Measurements from ENCODE around the gene ANKEF1. TPM values are rescaled to one million over a fixed set of nuclear protein-coding genes. Genes with fewer than 3 reads are reported as not detected.

Gene ANKEF1
- total and polyA plus RNA-seq, 10 of the 15 experiments (the other 5 are each of a cell fraction or from before 2014, with no cell fraction given): 0.04 to 3.0 (median 0.89) TPM

- ChIA-PET RAD21 (ENCODE audit: unreplicated experiment) (no interaction called here), CTCF (no interaction called here), SMC1A (ENCODE audit: uncharacterized antibody, unreplicated experiment) (no interaction called here), POLR2A (no interaction called here)
- no peaks in the 10 kb centered on the region for H3K79me2 ChIP-seq (ENCODE audit: control insufficient read depth, insufficient read depth, low read length)
- no peak overlapping the region for H2AFZ ChIP-seq (ENCODE audit: control insufficient read depth, low read depth, low read length)
- H3K9ac ChIP-seq (ENCODE audit: control insufficient read depth, insufficient read depth, low read length): no peak overlapping the region
- no peaks in the 10 kb centered on the region for H3K36me3 ChIP-seq (ENCODE audit: control insufficient read depth in 2 of 2, insufficient read depth in 2 of 2, low read length in 1 of 2)
- H3K4me1 ChIP-seq (ENCODE audit: control insufficient read depth, insufficient read depth, low read length): no peaks in the 10 kb centered on the region
- ATAC-seq: no peak
- TF ChIP-seq REST (IDR thresholded peaks at IDR 0.05; ENCODE audit: low read depth, low read length): no peak
- no peak overlapping the region for H3K4me3 ChIP-seq
- BruUV-seq (replicated peaks): no TSS peak
- intact Hi-C loops (cut with micrococcal nuclease; ENCODE audit: unreplicated experiment): no loop called here
- H3K9me3 ChIP-seq (replicated peaks; ENCODE audit: control insufficient read depth, insufficient read depth, low read length): no peaks in the 10 kb centered on the region
- no peaks in the 10 kb centered on the region for H3K27me3 ChIP-seq (replicated peaks in 1 of 2; ENCODE audit: control insufficient read depth in 2 of 2, insufficient read depth in 2 of 2, low read length in 1 of 2)
- no peak overlapping the region for H3K4me2 ChIP-seq (ENCODE audit: control insufficient read depth, insufficient read depth)
- in situ Hi-C loops (cut with MboI): no loop called here
- WGBS (ENCODE audit: insufficient coverage, insufficient replicate concordance, low lambda C conversion rate, missing lambda C conversion rate): 0% methylated on average over 2 of the region's 2 CpGs
- no peak overlapping the region for H3K27ac ChIP-seq (ENCODE audit: control insufficient read depth, insufficient read depth)
- FAIRE-seq: no peak
- no peak for DNase-seq (ENCODE audit: low read depth, low spot score)
- no peaks in the 10 kb centered on the region for H4K20me1 ChIP-seq (ENCODE audit: control insufficient read depth, insufficient read depth)
Observed at GRCh38 chr20:10022625-10023024, 12.2 kb upstream of the ANKEF1 start.

- WGBS (ENCODE audit: insufficient coverage, insufficient replicate concordance, low lambda C conversion rate, missing lambda C conversion rate): 0% methylated on average over 2 of the region's 2 CpGs
- intact Hi-C loops (cut with micrococcal nuclease; ENCODE audit: unreplicated experiment): no loop called here
- DNase-seq (ENCODE audit: low read depth, low spot score) (no peak), ATAC-seq (no peak), FAIRE-seq (no peak)
- Histone ChIP-seq H3K27ac (ENCODE audit: control insufficient read depth, insufficient read depth) (no peak overlapping the region), H3K36me3 (ENCODE audit: control insufficient read depth in 2 of 2, insufficient read depth in 2 of 2, low read length in 1 of 2) (no peaks in the 10 kb centered on the region), H4K20me1 (ENCODE audit: control insufficient read depth, insufficient read depth) (no peaks in the 10 kb centered on the region), H3K79me2 (ENCODE audit: control insufficient read depth, insufficient read depth, low read length) (no peaks in the 10 kb centered on the region), H3K27me3 (replicated peaks in 1 of 2; ENCODE audit: control insufficient read depth in 2 of 2, insufficient read depth in 2 of 2, low read length in 1 of 2) (no peaks in the 10 kb centered on the region), H3K4me1 (ENCODE audit: control insufficient read depth, insufficient read depth, low read length) (no peaks in the 10 kb centered on the region), H3K4me2 (ENCODE audit: control insufficient read depth, insufficient read depth) (no peak overlapping the region), H3K9me3 (replicated peaks; ENCODE audit: control insufficient read depth, insufficient read depth, low read length) (no peaks in the 10 kb centered on the region), H3K9ac (ENCODE audit: control insufficient read depth, insufficient read depth, low read length) (no peak overlapping the region), H3K4me3 (no peak overlapping the region), H2AFZ (ENCODE audit: control insufficient read depth, low read depth, low read length) (no peak overlapping the region)
- in situ Hi-C loops (cut with MboI): no loop called here
- no TSS peak for BruUV-seq (replicated peaks)
- ChIA-PET RAD21 (ENCODE audit: unreplicated experiment) (no interaction called here), SMC1A (ENCODE audit: uncharacterized antibody, unreplicated experiment) (no interaction called here), POLR2A (no interaction called here), CTCF (interaction anchor here (0.8 kb wide), 1 partner anchor 126 kb away, joined by 3 read pairs; no protein-coding TSS in a partner anchor)
- TF ChIP-seq ZNF274 (IDR thresholded peaks at IDR 0.05; ENCODE audit: insufficient read depth, insufficient read length) (no peak), RAD51 (IDR thresholded peaks at IDR 0.05) (no peak), RFX5 (IDR thresholded peaks at IDR 0.05; ENCODE audit: low read depth, low read length) (no peak), CBFB (IDR thresholded peaks at IDR 0.05; ENCODE audit: low read depth) (no peak), SUPT20H (IDR thresholded peaks at IDR 0.05; ENCODE audit: borderline replicate concordance, control insufficient read depth, low read depth, low read length) (no peak), ZBTB11 (CRISPR knock-in tag; IDR thresholded peaks at IDR 0.05) (no peak), ZSCAN29 (IDR thresholded peaks at IDR 0.05) (no peak), RCOR1 (conservative IDR thresholded peaks at IDR 0.05; ENCODE audit: low read depth, low read length) (no peak), NRF1 (conservative IDR thresholded peaks at IDR 0.05; ENCODE audit: low read depth, low read length) (no peak)
Observed at GRCh38 chr20:10023911-10024310, 10.9 kb upstream of the ANKEF1 start.

Measured in GM12878 (cell line).